ENCODE data around the gene OTX2. TPM values are rescaled to one million over a fixed set of nuclear protein-coding genes. Genes with fewer than 3 reads are reported as not detected.

Gene OTX2
- total RNA-seq, 4 donors from 2014 or later, result not detected

- in situ Hi-C loops (cut with MboI; ENCODE audit: low pct_ligation_motif_present in 1 of 4, low pct_unique_long_range_greater_than_20kb in 1 of 4, low sequenced_read_pairs in 3 of 4), result no loop called here
- intact Hi-C loops (cut with DNase I; ENCODE audit: low total_unique reads), result loop anchor here (5.0 kb wide), 1 partner anchor 592 kb away; no protein-coding TSS in a partner anchor
- no peaks in the 10 kb centered on the region for H3K36me3 ChIP-seq
- no peak for DNase-seq
- no peaks in the 10 kb centered on the region for H3K9me3 ChIP-seq
- WGBS, 2 donors (ENCODE audit: low coverage in 1 of 2), result 36 to 60% methylated on average over 6 of the region's 6 CpGs
- no peaks in the 10 kb centered on the region for H3K4me1 ChIP-seq
- no peak overlapping the region for H3K4me3 ChIP-seq
- TF ChIP-seq, protein P1, sequence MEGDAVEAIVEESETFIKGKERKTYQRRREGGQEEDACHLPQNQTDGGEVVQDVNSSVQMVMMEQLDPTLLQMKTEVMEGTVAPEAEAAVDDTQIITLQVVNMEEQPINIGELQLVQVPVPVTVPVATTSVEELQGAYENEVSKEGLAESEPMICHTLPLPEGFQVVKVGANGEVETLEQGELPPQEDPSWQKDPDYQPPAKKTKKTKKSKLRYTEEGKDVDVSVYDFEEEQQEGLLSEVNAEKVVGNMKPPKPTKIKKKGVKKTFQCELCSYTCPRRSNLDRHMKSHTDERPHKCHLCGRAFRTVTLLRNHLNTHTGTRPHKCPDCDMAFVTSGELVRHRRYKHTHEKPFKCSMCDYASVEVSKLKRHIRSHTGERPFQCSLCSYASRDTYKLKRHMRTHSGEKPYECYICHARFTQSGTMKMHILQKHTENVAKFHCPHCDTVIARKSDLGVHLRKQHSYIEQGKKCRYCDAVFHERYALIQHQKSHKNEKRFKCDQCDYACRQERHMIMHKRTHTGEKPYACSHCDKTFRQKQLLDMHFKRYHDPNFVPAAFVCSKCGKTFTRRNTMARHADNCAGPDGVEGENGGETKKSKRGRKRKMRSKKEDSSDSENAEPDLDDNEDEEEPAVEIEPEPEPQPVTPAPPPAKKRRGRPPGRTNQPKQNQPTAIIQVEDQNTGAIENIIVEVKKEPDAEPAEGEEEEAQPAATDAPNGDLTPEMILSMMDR (IDR thresholded peaks at IDR 0.05), result no peak
- TF ChIP-seq EP300 (IDR thresholded peaks at IDR 0.05; ENCODE audit: low read depth) (no peak), POLR2A (IDR thresholded peaks at IDR 0.05) (no peak), POLR2AphosphoS5 (IDR thresholded peaks at IDR 0.05) (no peak)
- H3K27ac ChIP-seq, result no peak overlapping the region
- H3K27me3 ChIP-seq, result no peaks in the 10 kb centered on the region
These were observed 49.9 kb downstream of the OTX2 start for GRCh38 chr14:56760164-56760914.

DNA sequence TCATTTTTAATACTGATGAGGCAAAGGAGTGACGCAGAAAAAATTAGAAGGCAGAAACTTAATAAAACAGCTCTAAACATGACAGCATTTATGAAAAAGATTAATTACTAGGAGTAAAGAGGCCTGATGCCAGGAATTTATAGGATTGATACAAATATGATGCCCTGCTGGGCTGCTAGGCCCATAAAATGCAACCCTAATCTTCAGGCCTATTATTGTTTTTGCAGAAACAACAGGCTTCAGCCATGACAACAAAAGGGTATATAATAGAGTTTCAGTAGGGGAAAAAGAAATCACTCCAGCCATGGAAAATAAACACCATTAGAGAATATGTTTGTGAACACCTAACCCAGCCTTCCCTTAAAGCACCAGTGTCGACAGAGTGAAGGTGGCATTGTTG, 50.6 kb downstream of the OTX2 start:
- no peaks in the 10 kb centered on the region for H3K27me3 ChIP-seq
- no peaks in the 10 kb centered on the region for H3K9me3 ChIP-seq
- no peak overlapping the region for H3K27ac ChIP-seq
- no peaks in the 10 kb centered on the region for H3K36me3 ChIP-seq
- in situ Hi-C loops (cut with MboI; ENCODE audit: low pct_ligation_motif_present in 1 of 4, low pct_unique_long_range_greater_than_20kb in 1 of 4, low sequenced_read_pairs in 3 of 4), result no loop called here
- intact Hi-C loops (cut with DNase I; ENCODE audit: low total_unique reads), result loop anchor here (5.0 kb wide), 1 partner anchor 593 kb away; no protein-coding TSS in a partner anchor
- no peak overlapping the region for H3K4me3 ChIP-seq
- H3K4me1 ChIP-seq, result no peaks in the 10 kb centered on the region
- DNase-seq, result no peak
- 79 to 93% methylated on average over 2 of the region's 2 CpGs for WGBS, 2 donors (ENCODE audit: low coverage in 1 of 2)
- TF ChIP-seq EP300 (IDR thresholded peaks at IDR 0.05; ENCODE audit: low read depth), result no peak
- TF ChIP-seq POLR2AphosphoS5 (IDR thresholded peaks at IDR 0.05), result no peak
- no peak for TF ChIP-seq POLR2A (IDR thresholded peaks at IDR 0.05)
- TF ChIP-seq, protein P1 (IDR thresholded peaks at IDR 0.05), result no peak

GRCh38 chr14:56759094-56759493, 51.2 kb downstream of the OTX2 start:
- no peak overlapping the region for H3K4me3 ChIP-seq
- H3K27me3 ChIP-seq, result no peaks in the 10 kb centered on the region
- intact Hi-C loops (cut with DNase I; ENCODE audit: low total_unique reads) (no loop called here), in situ Hi-C loops (cut with MboI; ENCODE audit: low pct_ligation_motif_present in 1 of 4, low pct_unique_long_range_greater_than_20kb in 1 of 4, low sequenced_read_pairs in 3 of 4) (no loop called here)
- no peak overlapping the region for H3K27ac ChIP-seq
- DNase-seq, result no peak
- H3K9me3 ChIP-seq, result no peaks in the 10 kb centered on the region
- H3K4me1 ChIP-seq, result no peaks in the 10 kb centered on the region
- 81% methylated on average over 5 of the region's 5 CpGs; no CpG with 5 or more reads in 1 of the 2 donors for WGBS, 2 donors (ENCODE audit: low coverage in 1 of 2)
- no peak for TF ChIP-seq POLR2A (IDR thresholded peaks at IDR 0.05)
- TF ChIP-seq, protein P1 (IDR thresholded peaks at IDR 0.05), result no peak
- no peak for TF ChIP-seq POLR2AphosphoS5 (IDR thresholded peaks at IDR 0.05)
- TF ChIP-seq EP300 (IDR thresholded peaks at IDR 0.05; ENCODE audit: low read depth), result no peak
- H3K36me3 ChIP-seq, result no peaks in the 10 kb centered on the region

DNA sequence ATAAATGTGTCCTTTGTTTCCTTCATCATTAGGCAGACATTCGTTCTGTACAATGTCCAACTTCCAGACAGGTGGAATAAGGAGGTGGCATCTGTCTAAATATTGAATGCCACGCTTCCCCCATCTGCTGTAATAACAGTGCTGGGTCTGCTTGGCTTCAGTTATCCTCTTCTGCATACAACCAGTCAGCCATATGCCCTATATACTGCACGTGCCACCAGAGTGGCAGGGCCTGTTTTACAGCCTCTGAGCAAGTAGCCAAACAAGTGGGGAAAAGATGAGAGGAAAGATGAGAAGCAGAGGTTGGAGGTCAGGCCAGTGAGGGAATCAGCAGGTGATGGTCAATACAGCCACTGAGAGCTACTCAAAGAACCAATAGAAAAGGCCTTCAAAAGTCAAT, 55.4 kb downstream of the OTX2 start:
- in situ Hi-C loops (cut with MboI; ENCODE audit: low pct_ligation_motif_present in 1 of 4, low pct_unique_long_range_greater_than_20kb in 1 of 4, low sequenced_read_pairs in 3 of 4) (no loop called here), intact Hi-C loops (cut with DNase I; ENCODE audit: low total_unique reads) (no loop called here)
- DNase-seq, result no peak
- Histone ChIP-seq H3K36me3 (no peaks in the 10 kb centered on the region), H3K9me3 (no peaks in the 10 kb centered on the region), H3K27me3 (peaks cover 4% of the 10 kb centered on the region), H3K4me3 (no peak overlapping the region), H3K4me1 (no peaks in the 10 kb centered on the region), H3K27ac (no peak overlapping the region)
- WGBS, 2 donors (ENCODE audit: low coverage in 1 of 2), result 0 to 22% methylated on average over 1 to 3 of the region's 3 CpGs
- TF ChIP-seq, protein P1 (IDR thresholded peaks at IDR 0.05), result no peak
- TF ChIP-seq POLR2A (IDR thresholded peaks at IDR 0.05) (no peak), POLR2AphosphoS5 (IDR thresholded peaks at IDR 0.05) (no peak), EP300 (IDR thresholded peaks at IDR 0.05; ENCODE audit: low read depth) (no peak)

All from transverse colon (tissue), 4 donors.